NCI-H774 (cell line): ENCODE data around the gene SPOCD1.

Source experiments
- DNase-seq: peaks from one replicate; lab custom pipeline; 2025; lab: John Stamatoyannopoulos, UW

Gene SPOCD1

DNA sequence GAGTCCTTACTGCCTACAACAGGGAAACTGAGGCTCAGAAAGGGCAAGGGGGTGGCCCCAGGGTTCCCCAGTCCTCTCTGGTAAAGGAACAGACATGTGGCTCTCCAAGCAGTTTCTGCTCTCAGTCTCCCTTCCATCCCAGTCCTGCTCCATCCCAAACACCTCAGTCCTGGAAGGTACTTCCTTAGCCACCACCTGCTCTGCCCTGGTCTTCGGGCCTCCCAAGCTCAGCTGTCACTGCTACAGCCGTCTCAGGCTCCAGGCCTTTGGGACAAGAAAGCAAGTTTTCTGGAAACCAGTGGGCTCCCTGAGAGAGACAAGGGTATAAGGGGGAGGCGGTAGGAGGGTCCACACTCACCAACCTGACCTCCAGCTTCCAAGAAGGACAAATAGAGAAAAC lies 28.6 kb downstream of the SPOCD1 start:
- DNase-seq, result no peak

DNA sequence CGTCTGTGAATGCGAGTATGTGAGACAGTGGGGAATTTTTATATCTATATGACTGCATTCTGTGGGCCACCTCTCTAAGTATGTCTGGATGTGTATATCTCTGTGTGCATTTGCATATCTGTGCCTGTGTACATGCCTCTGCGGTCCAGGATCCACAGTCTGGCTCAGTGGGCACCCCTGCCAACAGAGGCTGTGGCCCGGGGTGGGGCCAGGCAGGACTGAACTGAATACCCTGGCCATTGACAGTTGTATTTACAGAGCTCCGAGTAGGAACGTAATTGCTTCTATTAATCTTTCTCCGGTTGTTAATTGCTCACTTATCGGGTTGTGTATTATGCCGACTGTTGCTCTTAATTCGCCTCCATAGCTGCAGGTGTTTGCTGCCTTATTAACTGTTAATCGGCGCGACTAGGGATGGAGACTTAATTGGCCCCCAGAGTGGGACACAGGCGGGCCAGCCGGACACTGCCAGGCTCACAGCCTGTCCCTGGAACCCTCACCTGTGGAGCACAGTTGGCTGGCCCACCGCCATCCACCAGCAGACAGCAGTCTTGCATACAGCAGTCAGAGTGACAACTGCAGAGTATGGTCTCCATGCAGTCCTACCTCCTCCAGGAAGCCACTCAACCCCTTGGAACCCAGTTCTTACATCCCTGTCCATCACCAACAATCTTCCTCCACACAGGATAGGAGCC lies 29.3 kb downstream of the SPOCD1 start:
- DNase-seq, result peak; percentile 85

GRCh38 chr1:31785947-31786290 lies 29.9 kb downstream of the SPOCD1 start:
- no peak for DNase-seq

GRCh38 chr1:31785020-31785946 lies 30.5 kb downstream of the SPOCD1 start:
- DNase-seq, result no peak

DNA sequence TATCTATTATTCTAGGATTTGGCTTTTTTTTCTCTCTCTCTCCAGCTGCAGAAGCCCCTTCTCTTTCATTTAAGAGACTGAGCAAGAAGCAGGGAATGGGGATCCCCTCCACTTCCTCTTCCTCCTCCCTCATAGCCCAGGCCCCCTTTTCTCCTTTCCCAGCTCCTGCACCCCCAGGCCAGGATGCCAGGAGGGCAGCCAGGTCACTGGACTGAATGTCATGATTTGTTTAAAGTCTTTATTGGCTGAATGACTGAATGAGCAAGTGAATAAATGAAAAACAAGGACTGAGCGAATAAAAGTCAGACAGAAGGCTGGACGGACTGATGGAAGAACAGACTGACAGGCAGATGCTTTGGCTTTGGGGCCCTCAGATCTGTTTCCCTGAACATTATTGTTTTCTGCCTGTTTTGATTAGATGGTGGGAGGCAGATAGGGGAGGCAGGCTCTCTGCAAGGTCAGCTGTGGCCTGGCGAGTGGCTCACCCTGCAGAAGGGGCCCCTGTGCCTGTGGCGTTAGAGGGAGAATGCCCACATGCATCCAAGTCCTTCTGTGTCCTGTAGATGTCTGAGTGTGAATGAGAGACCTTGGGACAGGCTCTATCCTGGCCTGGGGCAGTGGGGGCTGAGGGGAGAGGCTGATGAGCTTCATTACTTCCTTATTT lies 31.3 kb downstream of the SPOCD1 start:
- DNase-seq, result no peak

DNA sequence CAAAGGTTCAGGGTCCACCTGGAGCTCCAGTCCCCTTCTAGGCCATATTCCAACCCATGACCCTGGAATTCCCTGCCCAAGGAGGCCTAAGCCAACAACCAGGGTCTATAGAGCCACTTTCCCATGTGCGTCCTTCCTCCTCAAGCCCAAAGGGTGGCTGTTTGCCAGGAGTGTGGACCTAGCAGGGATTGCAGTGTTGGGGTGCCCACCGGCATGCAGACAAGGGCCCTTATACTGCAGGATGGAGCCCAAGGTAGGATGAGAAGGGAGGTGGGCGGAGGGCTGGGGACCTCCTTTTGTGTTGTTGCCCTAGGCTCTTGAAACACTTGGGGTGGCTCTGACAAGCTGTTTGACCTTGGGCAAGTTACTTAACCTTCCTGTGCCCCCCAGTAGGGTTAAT lies 32.0 kb downstream of the SPOCD1 start:
- DNase-seq, result no peak

DNA sequence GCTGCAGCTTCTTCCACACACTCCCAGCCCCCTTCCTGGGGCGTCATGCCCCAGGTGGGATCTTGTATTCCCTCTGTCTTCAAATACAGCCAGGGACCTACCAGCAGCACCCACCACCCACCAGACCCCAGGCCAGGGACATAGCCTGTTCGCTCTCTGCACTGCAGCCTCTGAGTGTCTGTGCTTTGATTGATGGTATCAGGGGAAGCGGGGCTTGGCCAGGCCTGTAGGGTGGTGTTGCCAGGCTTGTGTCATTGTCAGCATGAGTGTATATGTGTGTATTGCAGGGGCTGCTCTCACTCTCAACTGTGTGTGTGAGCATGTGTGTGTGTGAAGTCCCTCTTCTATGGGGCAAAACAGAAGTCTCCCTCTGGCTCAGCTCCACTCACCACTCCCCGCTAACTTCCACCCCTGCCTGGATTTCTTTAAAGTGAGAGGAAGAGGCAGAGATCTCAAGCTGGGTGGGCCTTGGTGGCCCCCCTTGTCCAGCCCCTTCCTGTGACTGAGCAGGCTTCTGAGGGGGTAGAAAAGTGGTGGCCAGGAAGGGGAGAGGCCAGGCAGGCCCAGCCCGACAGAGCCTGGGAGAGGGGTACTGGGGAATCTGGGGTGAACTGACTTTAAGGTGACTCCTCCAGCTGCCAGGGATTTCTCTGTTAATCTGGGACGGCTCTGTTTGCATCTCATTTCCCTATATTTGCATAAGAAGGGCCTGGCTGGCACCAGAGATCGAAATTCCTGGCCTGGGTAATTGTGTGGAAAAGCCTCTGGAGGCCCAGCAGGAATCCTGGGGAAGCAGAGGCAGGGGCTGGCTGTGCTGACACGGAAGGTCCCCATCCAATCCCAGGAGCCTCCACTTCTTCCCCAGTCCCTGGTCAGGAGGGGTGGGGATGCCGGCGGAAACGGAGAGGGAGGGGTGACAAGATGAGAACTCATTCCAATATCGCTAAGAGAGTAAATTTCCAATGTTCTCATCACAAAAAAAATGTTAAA lies 33.1 kb downstream of the SPOCD1 start:
- DNase-seq, result no peak

- DNase-seq, result no peak
Observed at GRCh38 chr1:31781756-31782371, 34.0 kb downstream of the SPOCD1 start.

GRCh38 chr1:31781138-31781755 lies 34.6 kb downstream of the SPOCD1 start:
- no peak for DNase-seq

GRCh38 chr1:31780632-31781031 lies 35.2 kb downstream of the SPOCD1 start:
- no peak for DNase-seq

- DNase-seq, result no peak
Observed at GRCh38 chr1:31779687-31780086, 36.1 kb downstream of the SPOCD1 start.

- DNase-seq, result no peak
Observed at GRCh38 chr1:31778763-31779488, 36.9 kb downstream of the SPOCD1 start.

- no peak for DNase-seq
Observed at GRCh38 chr1:31776516-31776915, 39.3 kb downstream of the SPOCD1 start.

DNA sequence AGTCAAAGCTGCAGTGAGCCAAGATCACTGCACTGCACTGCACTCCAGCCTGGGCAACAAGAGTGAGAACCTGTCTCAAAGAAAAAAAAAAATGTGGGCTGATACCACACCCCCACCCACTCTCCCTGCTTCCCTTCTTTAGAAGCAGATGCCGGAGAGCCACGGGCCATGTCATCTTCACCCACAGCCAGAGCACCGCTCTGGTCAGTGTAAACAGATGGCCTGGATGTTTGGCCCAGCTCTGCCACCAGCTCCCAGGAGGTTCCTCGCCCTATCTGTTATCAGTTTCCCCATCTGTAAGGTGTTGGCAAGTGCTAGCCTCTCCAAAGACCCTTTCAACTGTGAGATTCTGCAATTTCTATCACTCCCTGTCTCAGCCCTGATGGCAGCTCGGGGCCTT lies 39.8 kb downstream of the SPOCD1 start:
- DNase-seq, result no peak

- DNase-seq, result no peak
Observed at GRCh38 chr1:31775210-31775999, 40.4 kb downstream of the SPOCD1 start.

DNA sequence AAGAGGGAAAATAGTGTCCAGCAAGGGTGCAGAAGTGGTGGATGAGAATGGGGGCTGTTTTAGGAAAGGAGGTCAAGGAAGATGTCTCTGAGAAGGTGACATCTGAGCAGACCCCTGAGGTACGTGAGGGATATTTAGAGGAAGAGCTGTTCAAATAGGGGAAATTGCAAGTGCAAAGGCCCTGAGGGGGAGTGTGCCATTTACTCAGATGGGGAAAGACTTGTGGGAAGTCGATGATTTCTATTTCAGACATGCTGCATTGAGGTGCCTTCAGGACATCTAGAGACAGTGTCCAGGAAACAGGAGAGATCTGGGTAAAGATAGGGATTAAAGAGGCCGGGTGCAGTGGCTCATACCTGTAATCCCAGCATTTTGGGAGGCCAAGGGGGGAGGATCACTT lies 41.3 kb downstream of the SPOCD1 start:
- no peak for DNase-seq

DNA sequence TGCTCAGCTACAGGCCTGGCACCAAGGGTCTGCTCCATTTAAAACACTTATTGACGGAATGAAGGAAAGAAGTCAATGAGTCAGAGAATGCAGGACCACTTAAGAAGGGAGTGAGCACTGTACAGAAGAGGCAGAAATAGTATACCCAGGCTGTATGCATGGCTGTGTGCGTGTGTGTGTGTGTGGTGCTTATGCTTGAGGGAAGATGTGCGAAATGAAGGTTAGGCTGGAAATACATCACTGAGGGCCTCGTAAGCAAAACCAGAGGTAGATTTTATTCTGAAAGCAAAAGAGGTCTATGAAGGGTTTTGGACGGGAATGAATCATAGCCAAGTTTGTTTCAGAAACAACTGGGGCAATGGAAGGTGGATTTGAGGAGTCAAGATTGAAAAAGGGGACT lies 42.0 kb downstream of the SPOCD1 start:
- no peak for DNase-seq

GRCh38 chr1:31772669-31773248 lies 43.1 kb downstream of the SPOCD1 start:
- DNase-seq, result no peak
